Psoas muscle (tissue), 8 donors: ENCODE data around the gene FTO. TPM values are rescaled to one million over a fixed set of nuclear protein-coding genes. Genes with fewer than 3 reads are reported as not detected.

Source experiments
- ATAC-seq, 4 donors: fragments of 200-7000 bp; cut with Tn5 transposase; one replicate each; pipeline ENCODE4 v1.9.1; 2020; ENCODE audit warnings: moderate library complexity in 3 of 4, mild to moderate bottlenecking in 2 of 4
- DNase-seq, 2 donors: peaks; one replicate each; pipeline ENCODE4 v3.0.0-alpha.2; 2020
- H3K27ac ChIP-seq: fragments of 200-600 bp; one replicate; pipeline ENCODE4 v1.8.0; 2022
- H3K27me3 ChIP-seq, 3 donors: fragments of 200-600 bp in 1 of 3; one replicate each; pipeline versions ENCODE4 v1.6.1 to v1.8.0; 2013 to 2022; ENCODE audit warnings: low read length in 2 of 3, mild to moderate bottlenecking in 2 of 3, moderate library complexity in 1 of 3; ENCODE audit not compliant: insufficient read depth in 3 of 3
- H3K36me3 ChIP-seq, 2 donors: fragments of 200-600 bp in 1 of 2; one replicate each; pipeline versions ENCODE4 v1.6.1 to v1.8.0; 2013 to 2022; ENCODE audit warnings: low read depth in 1 of 2, mild to moderate bottlenecking in 1 of 2, moderate library complexity in 1 of 2; ENCODE audit not compliant: insufficient read depth in 1 of 2
- H3K4me1 ChIP-seq: fragments of 200-600 bp; one replicate; pipeline ENCODE4 v1.8.0; 2022
- H3K4me3 ChIP-seq: fragments of 200-600 bp; one replicate; pipeline ENCODE4 v1.8.0; 2022; ENCODE audit warnings: mild to moderate bottlenecking
- H3K9me3 ChIP-seq: fragments of 200-600 bp; one replicate; pipeline ENCODE4 v1.8.0; 2022
- WGBS, 3 donors: extraction: QIAGEN DNeasy Blood & Tissue Kit; methylation state at CpG; one replicate each; pipeline versions ENCODE4 v1.1.6 to v1.1.7; 2013; 5-methylcytosine and 5-hydroxymethylcytosine counted together
- intact Hi-C, 2 donors: fragments of 100-400 bp; cut with DNase I; formaldehyde crosslinking; loops; one replicate each; pipeline versions ENCODE4 v1.11.0 to v1.14.2; 2022
- polyA plus RNA-seq, 3 donors: library from polyadenylated mRNA; stranded (reverse); fragments of 200-250 nt; gene quantifications; one replicate each; pipeline ENCODE4 v1.2.3, GENCODE V29; 2013
- total RNA-seq, 4 donors: library from RNA; stranded (reverse); fragmentation: NEBNext Ultra II Directional in 2 of 4; extraction: Animal tissue kit (Norgen Biotek cat#: 25700) in 2 of 4; gene quantifications; one replicate each; pipeline versions ENCODE4 v1.2.1 to v1.2.4, GENCODE V29; 2021 to 2023
- TF ChIP-seq, protein P1 (sequence below): fragments of 200-600 bp; IDR thresholded peaks from one replicate; pipeline ENCODE4 v1.8.0; 2022; ENCODE audit warnings: antibody characterized with exemption
- donor health status: healthy with polysubstance abuse.
- donor health status: DM: no; HTN: no; CAD: no; lungs with moderate emphysema.
- donor health status: Bipolar disorder and iron deficiency.
- donor health status: healthy.
- donor health status: DM: yes; HTN: yes; CAD: no.
- donor health status: DM: no; HTN: no; CAD: no.
- donor health status: DM: no; HTN: no; CAD: no.
- donor health status: DM: yes; HTN: yes; CAD: no.

Gene FTO
- total and polyA plus RNA-seq, 7 donors: 14.2 to 67.6 (median 47.4) TPM

DNA sequence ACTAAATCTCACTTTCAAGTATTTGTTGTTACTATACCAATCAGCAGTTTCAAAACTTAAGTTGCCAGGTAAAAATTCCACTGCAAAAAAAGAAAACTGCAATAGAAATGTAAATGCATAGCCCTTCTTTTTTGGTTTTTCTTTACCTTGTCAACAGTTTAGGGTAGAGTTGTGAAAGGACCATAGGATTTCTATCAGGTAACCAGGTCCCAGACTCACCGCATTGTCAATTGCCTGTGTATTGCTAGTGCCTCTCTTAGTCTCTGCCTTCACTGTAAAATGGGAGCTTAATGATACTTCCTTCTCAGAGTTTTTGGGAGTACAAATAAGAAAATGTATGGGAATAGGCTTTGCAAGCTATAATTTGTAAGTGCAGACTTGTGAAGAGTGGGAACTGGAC is 145.0 kb downstream of the FTO start:
- Histone ChIP-seq H3K27me3 (no peaks in the 10 kb centered on the region), H3K36me3 (peaks cover 0 to 14% of the 10 kb centered on the region in 2 donors), H3K9me3 (no peaks in the 10 kb centered on the region), H3K27ac (no peak overlapping the region), H3K4me1 (no peaks in the 10 kb centered on the region), H3K4me3 (no peak overlapping the region)
- intact Hi-C loops: no loop called here
- TF ChIP-seq, protein P1, sequence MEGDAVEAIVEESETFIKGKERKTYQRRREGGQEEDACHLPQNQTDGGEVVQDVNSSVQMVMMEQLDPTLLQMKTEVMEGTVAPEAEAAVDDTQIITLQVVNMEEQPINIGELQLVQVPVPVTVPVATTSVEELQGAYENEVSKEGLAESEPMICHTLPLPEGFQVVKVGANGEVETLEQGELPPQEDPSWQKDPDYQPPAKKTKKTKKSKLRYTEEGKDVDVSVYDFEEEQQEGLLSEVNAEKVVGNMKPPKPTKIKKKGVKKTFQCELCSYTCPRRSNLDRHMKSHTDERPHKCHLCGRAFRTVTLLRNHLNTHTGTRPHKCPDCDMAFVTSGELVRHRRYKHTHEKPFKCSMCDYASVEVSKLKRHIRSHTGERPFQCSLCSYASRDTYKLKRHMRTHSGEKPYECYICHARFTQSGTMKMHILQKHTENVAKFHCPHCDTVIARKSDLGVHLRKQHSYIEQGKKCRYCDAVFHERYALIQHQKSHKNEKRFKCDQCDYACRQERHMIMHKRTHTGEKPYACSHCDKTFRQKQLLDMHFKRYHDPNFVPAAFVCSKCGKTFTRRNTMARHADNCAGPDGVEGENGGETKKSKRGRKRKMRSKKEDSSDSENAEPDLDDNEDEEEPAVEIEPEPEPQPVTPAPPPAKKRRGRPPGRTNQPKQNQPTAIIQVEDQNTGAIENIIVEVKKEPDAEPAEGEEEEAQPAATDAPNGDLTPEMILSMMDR: no peak
- 97 to 100% (median 98%) methylated on average over 1 of the region's 1 CpG for WGBS, 3 donors
- DNase-seq (no peak), ATAC-seq (no peak)

DNA sequence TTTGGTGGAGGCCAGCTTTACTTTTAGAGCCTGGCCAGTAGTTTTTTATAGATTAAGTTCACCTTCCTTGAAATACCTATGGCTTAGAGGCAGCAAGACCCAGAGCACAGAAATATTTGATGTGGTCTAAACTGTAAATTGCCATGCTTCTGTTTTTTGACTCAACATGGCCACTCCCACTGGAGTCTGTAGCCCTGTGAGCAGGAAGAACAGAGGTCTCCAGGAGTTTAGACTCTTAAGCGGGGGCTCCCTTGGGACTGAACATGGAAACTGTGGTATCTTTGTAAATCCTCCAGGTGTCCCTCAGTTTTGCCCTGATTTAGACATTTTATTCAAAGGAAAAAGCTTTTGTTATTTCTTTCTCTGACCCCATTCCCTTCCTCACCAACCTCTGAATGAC is 145.6 kb downstream of the FTO start:
- H3K27me3 ChIP-seq: no peaks in the 10 kb centered on the region
- TF ChIP-seq, protein P1: no peak
- intact Hi-C loops: no loop called here

DNA sequence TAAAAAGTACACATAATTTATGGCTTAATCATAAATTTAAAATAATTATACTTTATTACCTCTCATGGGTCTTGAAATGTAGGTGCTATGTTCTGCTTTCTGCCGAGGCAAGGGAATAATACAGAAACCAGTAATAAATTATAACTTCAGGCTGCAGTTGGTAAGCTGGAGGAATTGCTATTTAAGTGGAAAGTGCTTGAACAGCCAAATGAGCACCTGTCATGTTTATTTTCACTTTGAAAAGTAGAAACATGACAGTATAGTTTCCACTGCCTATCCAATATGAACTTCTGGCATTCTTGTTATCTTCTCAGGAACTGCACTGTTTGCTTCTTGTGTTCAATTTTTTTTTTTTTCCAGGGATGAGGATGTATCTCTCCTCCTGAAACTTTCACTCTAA is 146.0 kb downstream of the FTO start:
- TF ChIP-seq, protein P1: no peak
- ATAC-seq (no peak), DNase-seq (no peak)
- Histone ChIP-seq H3K4me3 (no peak overlapping the region), H3K4me1 (no peaks in the 10 kb centered on the region), H3K36me3 (peaks cover 0 to 4% of the 10 kb centered on the region in 2 donors), H3K27me3 (no peaks in the 10 kb centered on the region), H3K27ac (no peak overlapping the region), H3K9me3 (no peaks in the 10 kb centered on the region)
- intact Hi-C loops: no loop called here
- 17 to 21% (median 17%) methylated on average over 1 of the region's 1 CpG for WGBS, 3 donors

More for the DNA sequence above, 145.6 kb downstream of the FTO start:
- no peak for ATAC-seq
- DNase-seq: no peak
- no peak overlapping the region for H3K4me3 ChIP-seq
- H3K4me1 ChIP-seq: no peaks in the 10 kb centered on the region
- H3K27ac ChIP-seq: no peak overlapping the region
- WGBS, 3 donors: 77 to 90% (median 87%) methylated on average over 1 of the region's 1 CpG
- no peaks in the 10 kb centered on the region for H3K9me3 ChIP-seq
- H3K36me3 ChIP-seq: peaks cover 0 to 8% of the 10 kb centered on the region in 2 donors

DNA sequence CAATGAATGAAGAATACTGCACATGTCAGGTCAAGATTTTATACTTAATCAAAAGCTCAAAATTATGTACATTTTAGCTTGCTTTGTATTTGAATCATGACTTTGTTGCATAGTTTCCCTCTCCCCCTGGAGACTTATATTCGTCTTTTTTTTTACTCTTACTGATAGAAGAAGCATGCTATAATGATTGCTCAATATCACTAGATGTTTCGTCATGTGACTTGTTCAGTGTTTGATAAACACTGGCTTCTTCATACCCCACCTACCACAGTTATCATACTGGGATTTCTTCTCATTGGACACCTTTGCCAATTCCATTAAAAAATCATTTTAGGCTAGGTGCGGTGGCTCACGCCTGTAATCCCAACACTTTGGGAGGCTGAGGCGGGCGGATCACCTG is 148.7 kb downstream of the FTO start:
- DNase-seq (no peak), ATAC-seq (no peak)
- Histone ChIP-seq H3K36me3 (no peaks in the 10 kb centered on the region), H3K27me3 (no peaks in the 10 kb centered on the region), H3K4me3 (no peak overlapping the region), H3K9me3 (no peaks in the 10 kb centered on the region), H3K27ac (no peak overlapping the region), H3K4me1 (no peaks in the 10 kb centered on the region)
- 94 to 96% (median 96%) methylated on average over 6 of the region's 6 CpGs for WGBS, 3 donors
- TF ChIP-seq, protein P1: no peak
- intact Hi-C loops: no loop called here

DNA sequence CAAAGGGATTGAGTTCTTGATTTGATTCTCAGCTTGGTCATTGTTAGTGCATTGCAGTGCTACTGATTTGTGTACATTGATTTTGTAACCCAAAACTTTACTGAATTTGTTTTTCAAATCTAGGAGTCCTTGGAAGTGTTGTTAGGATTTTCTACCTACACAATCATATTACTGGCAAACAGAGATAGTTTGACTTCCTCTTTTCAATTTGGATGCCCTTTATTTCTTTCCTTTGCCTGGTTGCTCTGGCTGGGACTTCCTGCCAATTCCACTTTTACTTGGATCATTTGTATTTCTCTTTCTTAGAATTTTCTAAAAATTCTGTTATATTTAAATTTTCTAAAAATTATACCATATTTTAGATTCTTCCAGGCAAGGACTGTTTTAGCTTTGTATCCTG is 151.1 kb downstream of the FTO start:
- Histone ChIP-seq H3K36me3 (no peaks in the 10 kb centered on the region), H3K4me3 (no peak overlapping the region), H3K27ac (no peak overlapping the region), H3K4me1 (no peaks in the 10 kb centered on the region), H3K9me3 (no peaks in the 10 kb centered on the region), H3K27me3 (no peaks in the 10 kb centered on the region)
- no peak for DNase-seq
- intact Hi-C loops: loop anchor here in 1 of 2 donors (5.0 kb wide), 1 partner anchor 63 kb away; no protein-coding TSS in a partner anchor
- TF ChIP-seq, protein P1: no peak
- ATAC-seq: no peak
